ENCODE data around the gene DDX47. TPM values are rescaled to one million over a fixed set of nuclear protein-coding genes. Genes with fewer than 3 reads are reported as not detected.

DDX47 gene
- total RNA-seq, 2 experiments from 2014 or later, result 45.1 to 59.1 TPM

DNA sequence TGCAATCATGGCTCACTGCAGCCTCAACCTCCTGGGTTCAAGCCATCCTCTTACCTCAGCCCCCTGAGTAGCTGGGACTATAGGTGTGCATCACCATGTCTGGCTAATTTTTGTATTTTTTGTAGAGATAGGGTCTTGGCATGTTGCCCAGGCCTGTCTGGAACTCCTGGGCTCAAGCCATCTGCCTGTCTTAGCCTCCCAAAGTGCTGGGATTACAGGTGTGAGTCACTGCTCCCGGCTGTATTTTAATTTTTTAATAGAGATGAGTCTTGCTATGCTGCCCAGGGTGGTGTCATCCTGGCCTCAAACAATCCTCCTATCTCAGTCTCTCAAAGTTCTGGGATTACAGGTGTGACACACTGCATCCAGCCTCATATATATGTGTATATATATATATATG, 46.5 kb downstream of the DDX47 start:
- no peaks in the 10 kb centered on the region for H3K9me3 ChIP-seq (ENCODE audit: low read length)
- ChIA-PET POLR2A (no interaction called here), CTCF (ENCODE audit: unreplicated experiment) (no interaction called here)
- no peak overlapping the region for H3K27ac ChIP-seq (ENCODE audit: low read depth, low read length, poor library complexity, severe bottlenecking)
- H4K20me1 ChIP-seq (ENCODE audit: insufficient read depth, low read length), result no peaks in the 10 kb centered on the region
- no peak for TF ChIP-seq EZH2phosphoT487 (IDR thresholded peaks at IDR 0.05; ENCODE audit: borderline replicate concordance, low read depth, low read length)
- TF ChIP-seq, protein P1, sequence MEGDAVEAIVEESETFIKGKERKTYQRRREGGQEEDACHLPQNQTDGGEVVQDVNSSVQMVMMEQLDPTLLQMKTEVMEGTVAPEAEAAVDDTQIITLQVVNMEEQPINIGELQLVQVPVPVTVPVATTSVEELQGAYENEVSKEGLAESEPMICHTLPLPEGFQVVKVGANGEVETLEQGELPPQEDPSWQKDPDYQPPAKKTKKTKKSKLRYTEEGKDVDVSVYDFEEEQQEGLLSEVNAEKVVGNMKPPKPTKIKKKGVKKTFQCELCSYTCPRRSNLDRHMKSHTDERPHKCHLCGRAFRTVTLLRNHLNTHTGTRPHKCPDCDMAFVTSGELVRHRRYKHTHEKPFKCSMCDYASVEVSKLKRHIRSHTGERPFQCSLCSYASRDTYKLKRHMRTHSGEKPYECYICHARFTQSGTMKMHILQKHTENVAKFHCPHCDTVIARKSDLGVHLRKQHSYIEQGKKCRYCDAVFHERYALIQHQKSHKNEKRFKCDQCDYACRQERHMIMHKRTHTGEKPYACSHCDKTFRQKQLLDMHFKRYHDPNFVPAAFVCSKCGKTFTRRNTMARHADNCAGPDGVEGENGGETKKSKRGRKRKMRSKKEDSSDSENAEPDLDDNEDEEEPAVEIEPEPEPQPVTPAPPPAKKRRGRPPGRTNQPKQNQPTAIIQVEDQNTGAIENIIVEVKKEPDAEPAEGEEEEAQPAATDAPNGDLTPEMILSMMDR (conservative IDR thresholded peaks at IDR 0.05; ENCODE audit: low read length), result no peak
- no peaks in the 10 kb centered on the region for H3K36me3 ChIP-seq (ENCODE audit: insufficient read depth, low read length)
- H3K79me2 ChIP-seq (ENCODE audit: insufficient read depth, low read depth, low read length), result no peaks in the 10 kb centered on the region
- intact Hi-C loops (cut with micrococcal nuclease; ENCODE audit: unreplicated experiment), result no loop called here
- DNase-seq (ENCODE audit: low spot score), result no peak
- H3K4me2 ChIP-seq (ENCODE audit: low read length), result no peak overlapping the region
- no TSS peak for BruUV-seq (replicated peaks)
- H3K4me1 ChIP-seq (ENCODE audit: insufficient read depth, low read length, poor library complexity, severe bottlenecking), result no peaks in the 10 kb centered on the region
- H3K4me3 ChIP-seq (ENCODE audit: low read depth, low read length, poor library complexity, severe bottlenecking), result no peak overlapping the region
- no peak overlapping the region for H2AFZ ChIP-seq (ENCODE audit: low read length)
- no peaks in the 10 kb centered on the region for H3K9me2 ChIP-seq (ENCODE audit: insufficient read depth, low read length)

GRCh38 chr12:12864243-12864642, 51.1 kb downstream of the DDX47 start:
- H4K20me1 ChIP-seq (ENCODE audit: insufficient read depth, low read length), result no peaks in the 10 kb centered on the region
- H2AFZ ChIP-seq (ENCODE audit: low read length), result no peak overlapping the region
- intact Hi-C loops (cut with micrococcal nuclease; ENCODE audit: unreplicated experiment), result no loop called here
- POLR2A ChIA-PET, result no interaction called here
- no peak overlapping the region for H3K4me2 ChIP-seq (ENCODE audit: low read length)
- no peak for DNase-seq (ENCODE audit: low spot score)
- no peaks in the 10 kb centered on the region for H3K9me2 ChIP-seq (ENCODE audit: insufficient read depth, low read length)
- H3K36me3 ChIP-seq (ENCODE audit: insufficient read depth, low read length), result no peaks in the 10 kb centered on the region
- TF ChIP-seq, protein P1 (conservative IDR thresholded peaks at IDR 0.05; ENCODE audit: low read length), result no peak
- TF ChIP-seq EZH2phosphoT487 (IDR thresholded peaks at IDR 0.05; ENCODE audit: borderline replicate concordance, low read depth, low read length), result no peak
- no peaks in the 10 kb centered on the region for H3K9me3 ChIP-seq (ENCODE audit: low read length)
- BruUV-seq (replicated peaks), result no TSS peak
- H3K79me2 ChIP-seq (ENCODE audit: insufficient read depth, low read depth, low read length), result no peaks in the 10 kb centered on the region
- CTCF ChIA-PET (ENCODE audit: unreplicated experiment), result no interaction called here
- no peaks in the 10 kb centered on the region for H3K4me1 ChIP-seq (ENCODE audit: insufficient read depth, low read length, poor library complexity, severe bottlenecking)
- no peak overlapping the region for H3K27ac ChIP-seq (ENCODE audit: low read depth, low read length, poor library complexity, severe bottlenecking)
- H3K4me3 ChIP-seq (ENCODE audit: low read depth, low read length, poor library complexity, severe bottlenecking), result no peak overlapping the region

DNA sequence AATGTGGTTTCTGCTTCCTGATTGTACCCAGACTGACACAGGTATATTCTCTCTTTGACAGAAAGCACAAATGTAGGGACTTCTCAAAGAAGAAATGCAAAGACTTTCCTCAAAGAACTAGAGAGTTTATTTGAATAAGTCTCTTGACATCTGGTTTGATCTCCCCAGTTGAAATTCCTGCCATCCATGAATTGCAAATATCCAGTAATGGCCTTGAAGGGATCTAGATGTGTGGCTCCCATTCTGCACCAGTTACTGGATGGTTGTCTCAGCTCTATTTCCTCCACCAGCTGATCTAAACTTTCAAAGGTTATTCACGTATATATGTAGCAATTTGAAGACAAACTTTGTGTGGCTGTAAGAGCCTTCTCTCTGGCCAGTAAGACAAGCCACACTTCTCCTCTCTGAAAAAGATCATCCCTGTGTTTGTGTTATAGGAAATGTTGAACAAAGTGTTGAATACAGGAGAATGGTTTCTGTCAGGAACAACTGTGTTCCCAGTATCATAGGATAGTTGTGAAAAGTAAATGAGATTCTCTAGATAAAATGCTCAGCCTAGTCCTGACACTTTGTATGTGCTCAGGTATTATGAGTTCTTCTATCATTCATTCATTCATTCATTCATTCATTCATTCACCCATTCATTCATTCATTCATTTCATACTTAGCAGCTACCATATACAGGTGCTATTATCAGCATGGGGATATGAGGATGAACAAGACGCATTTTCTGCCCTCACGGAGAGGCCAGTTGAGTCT, 55.5 kb downstream of the DDX47 start:
- Histone ChIP-seq H3K4me3 (ENCODE audit: low read depth, low read length, poor library complexity, severe bottlenecking) (no peak overlapping the region), H3K36me3 (ENCODE audit: insufficient read depth, low read length) (no peaks in the 10 kb centered on the region), H4K20me1 (ENCODE audit: insufficient read depth, low read length) (no peaks in the 10 kb centered on the region), H3K4me2 (ENCODE audit: low read length) (no peak overlapping the region), H3K9me2 (ENCODE audit: insufficient read depth, low read length) (no peaks in the 10 kb centered on the region), H3K79me2 (ENCODE audit: insufficient read depth, low read depth, low read length) (no peaks in the 10 kb centered on the region), H2AFZ (ENCODE audit: low read length) (no peak overlapping the region), H3K4me1 (ENCODE audit: insufficient read depth, low read length, poor library complexity, severe bottlenecking) (no peaks in the 10 kb centered on the region), H3K27ac (ENCODE audit: low read depth, low read length, poor library complexity, severe bottlenecking) (no peak overlapping the region), H3K9me3 (ENCODE audit: low read length) (no peaks in the 10 kb centered on the region)
- POLR2A ChIA-PET, result interaction anchor here (0.7 kb wide), 2 partner anchors 327 to 976 kb away, joined by 4 read pairs; partner anchors contain the start of gene EMP1
- no TSS peak for BruUV-seq (replicated peaks)
- DNase-seq (ENCODE audit: low spot score), result no peak
- CTCF ChIA-PET (ENCODE audit: unreplicated experiment), result no interaction called here
- TF ChIP-seq, protein P1 (conservative IDR thresholded peaks at IDR 0.05; ENCODE audit: low read length), result no peak
- TF ChIP-seq EZH2phosphoT487 (IDR thresholded peaks at IDR 0.05; ENCODE audit: borderline replicate concordance, low read depth, low read length), result no peak
- intact Hi-C loops (cut with micrococcal nuclease; ENCODE audit: unreplicated experiment), result no loop called here

Data from OCI-LY7 (cell line).